Esophagus (tissue), 2 donors: ENCODE measurements around the gene THADA. TPM values are rescaled to one million over a fixed set of nuclear protein-coding genes. Genes with fewer than 3 reads are reported as not detected.
A peak's percentile ranks its signal among the peaks of the same experiment; 100 is the strongest.

ENCODE experiments used
- H3K27ac ChIP-seq, 2 donors: one replicate each; pipeline ENCODE4 v1.5.1; 2013; ENCODE audit warnings: low read depth in 2 of 2, mild to moderate bottlenecking in 2 of 2, inconsistent platforms in 1 of 2, low read length in 1 of 2, moderate library complexity in 1 of 2
- H3K27me3 ChIP-seq, 2 donors: one replicate each; pipeline ENCODE4 v1.6.1; 2013; ENCODE audit warnings: low read length in 2 of 2, control low read depth in 1 of 2, mild to moderate bottlenecking in 1 of 2; ENCODE audit not compliant: insufficient read depth in 2 of 2, control insufficient read depth in 1 of 2
- H3K36me3 ChIP-seq, 2 donors: one replicate each; pipeline ENCODE4 v1.6.1; 2013; ENCODE audit warnings: low read length in 1 of 2; ENCODE audit not compliant: control insufficient read depth in 2 of 2, insufficient read depth in 2 of 2
- H3K4me1 ChIP-seq, 2 donors: one replicate each; pipeline ENCODE4 v1.6.1; 2013; ENCODE audit warnings: low read length in 1 of 2; ENCODE audit not compliant: control insufficient read depth in 2 of 2, insufficient read depth in 2 of 2
- H3K4me3 ChIP-seq, 2 donors: one replicate each; pipeline ENCODE4 v1.5.1; 2013; ENCODE audit warnings: low read length in 2 of 2, mild to moderate bottlenecking in 2 of 2, low read depth in 1 of 2, moderate library complexity in 1 of 2
- H3K9me3 ChIP-seq, 2 donors: one replicate each; pipeline ENCODE4 v1.6.1; 2013; ENCODE audit warnings: mild to moderate bottlenecking in 2 of 2, low read depth in 1 of 2, low read length in 1 of 2, moderate library complexity in 1 of 2; ENCODE audit not compliant: control insufficient read depth in 2 of 2, insufficient read depth in 1 of 2
- WGBS, 2 donors: extraction: QIAGEN DNeasy Blood & Tissue Kit; methylation state at CpG; one replicate each; pipeline ENCODE4 v1.1.7; 2013; 5-methylcytosine and 5-hydroxymethylcytosine counted together
- polyA plus RNA-seq, 2 donors: library from polyadenylated mRNA; stranded (reverse); fragments of 200-250 nt; gene quantifications; one replicate each; pipeline ENCODE4 v1.2.3, GENCODE V29; 2013
- donor health status: healthy with polysubstance abuse.
- donor health status: Bipolar disorder and iron deficiency.

Gene THADA
- polyA plus RNA-seq, 2 donors: 8.3 to 13.2 TPM

- no peaks in the 10 kb centered on the region for H3K36me3 ChIP-seq
- H3K9me3 ChIP-seq: no peaks in the 10 kb centered on the region
- 96 to 100% methylated on average over 3 of the region's 3 CpGs for WGBS, 2 donors
- no peak overlapping the region for H3K4me3 ChIP-seq
- no peaks in the 10 kb centered on the region for H3K27me3 ChIP-seq
- no peaks in the 10 kb centered on the region for H3K4me1 ChIP-seq
- no peak overlapping the region for H3K27ac ChIP-seq
These were observed 218.5 kb downstream of the THADA start for GRCh38 chr2:43377327-43377726.

GRCh38 chr2:43376523-43377198, 219.2 kb downstream of the THADA start:
- no peaks in the 10 kb centered on the region for H3K4me1 ChIP-seq
- no peak overlapping the region for H3K4me3 ChIP-seq
- 80 to 84% methylated on average over 8 of the region's 8 CpGs for WGBS, 2 donors
- no peak overlapping the region for H3K27ac ChIP-seq
- H3K27me3 ChIP-seq: no peaks in the 10 kb centered on the region
- no peaks in the 10 kb centered on the region for H3K36me3 ChIP-seq
- no peaks in the 10 kb centered on the region for H3K9me3 ChIP-seq

GRCh38 chr2:43375746-43376522, 219.9 kb downstream of the THADA start:
- 59 to 73% methylated on average over 3 of the region's 3 CpGs for WGBS, 2 donors
- Histone ChIP-seq H3K9me3 (no peaks in the 10 kb centered on the region), H3K27ac (no peak overlapping the region), H3K36me3 (no peaks in the 10 kb centered on the region), H3K27me3 (no peaks in the 10 kb centered on the region), H3K4me1 (no peaks in the 10 kb centered on the region), H3K4me3 (no peak overlapping the region)

GRCh38 chr2:43372416-43373081, 223.3 kb downstream of the THADA start:
- H3K4me1 ChIP-seq: no peaks in the 10 kb centered on the region
- WGBS, 2 donors: 92 to 94% methylated on average over 8 of the region's 8 CpGs
- H3K4me3 ChIP-seq: no peak overlapping the region
- no peaks in the 10 kb centered on the region for H3K36me3 ChIP-seq
- no peak overlapping the region for H3K27ac ChIP-seq
- no peaks in the 10 kb centered on the region for H3K9me3 ChIP-seq
- no peaks in the 10 kb centered on the region for H3K27me3 ChIP-seq

GRCh38 chr2:43370705-43371104, 225.1 kb downstream of the THADA start:
- Histone ChIP-seq H3K27me3 (no peaks in the 10 kb centered on the region), H3K27ac (no peak overlapping the region), H3K36me3 (no peaks in the 10 kb centered on the region), H3K4me3 (no peak overlapping the region), H3K4me1 (no peaks in the 10 kb centered on the region), H3K9me3 (no peaks in the 10 kb centered on the region)

GRCh38 chr2:43370146-43370545, 225.7 kb downstream of the THADA start:
- H3K27me3 ChIP-seq: no peaks in the 10 kb centered on the region
- H3K4me1 ChIP-seq: no peaks in the 10 kb centered on the region
- H3K4me3 ChIP-seq: no peak overlapping the region
- 52 to 57% methylated on average over 4 of the region's 4 CpGs for WGBS, 2 donors
- no peaks in the 10 kb centered on the region for H3K9me3 ChIP-seq
- peak overlapping the region in 1 of 2 donors; percentile 14 for H3K27ac ChIP-seq
- H3K36me3 ChIP-seq: no peaks in the 10 kb centered on the region

- Histone ChIP-seq H3K4me1 (no peaks in the 10 kb centered on the region), H3K27ac (no peak overlapping the region), H3K36me3 (no peaks in the 10 kb centered on the region), H3K27me3 (no peaks in the 10 kb centered on the region), H3K4me3 (no peak overlapping the region), H3K9me3 (no peaks in the 10 kb centered on the region)
- WGBS, 2 donors: 65 to 72% methylated on average over 5 of the region's 5 CpGs
These were observed 227.1 kb downstream of the THADA start for GRCh38 chr2:43368483-43369385.

GRCh38 chr2:43367012-43367782, 228.6 kb downstream of the THADA start:
- 90 to 93% methylated on average over 3 of the region's 3 CpGs for WGBS, 2 donors
- H3K4me3 ChIP-seq: no peak overlapping the region

More at GRCh38 chr2:43367012-43367782, 228.6 kb downstream of the THADA start:
- H3K4me1 ChIP-seq: no peaks in the 10 kb centered on the region
- no peaks in the 10 kb centered on the region for H3K27me3 ChIP-seq
- H3K27ac ChIP-seq: no peak overlapping the region
- no peaks in the 10 kb centered on the region for H3K36me3 ChIP-seq
- H3K9me3 ChIP-seq: no peaks in the 10 kb centered on the region
